Measurements from ENCODE around the gene POLE3. TPM values are rescaled to one million over a fixed set of nuclear protein-coding genes. Genes with fewer than 3 reads are reported as not detected.

The POLE3 gene
- polyA plus RNA-seq, 3 donors, result 36.1 to 113 (median 92.1) TPM

GRCh38 chr9:113436728-113437515, 26.4 kb upstream of the POLE3 start:
- TF ChIP-seq, protein P1, sequence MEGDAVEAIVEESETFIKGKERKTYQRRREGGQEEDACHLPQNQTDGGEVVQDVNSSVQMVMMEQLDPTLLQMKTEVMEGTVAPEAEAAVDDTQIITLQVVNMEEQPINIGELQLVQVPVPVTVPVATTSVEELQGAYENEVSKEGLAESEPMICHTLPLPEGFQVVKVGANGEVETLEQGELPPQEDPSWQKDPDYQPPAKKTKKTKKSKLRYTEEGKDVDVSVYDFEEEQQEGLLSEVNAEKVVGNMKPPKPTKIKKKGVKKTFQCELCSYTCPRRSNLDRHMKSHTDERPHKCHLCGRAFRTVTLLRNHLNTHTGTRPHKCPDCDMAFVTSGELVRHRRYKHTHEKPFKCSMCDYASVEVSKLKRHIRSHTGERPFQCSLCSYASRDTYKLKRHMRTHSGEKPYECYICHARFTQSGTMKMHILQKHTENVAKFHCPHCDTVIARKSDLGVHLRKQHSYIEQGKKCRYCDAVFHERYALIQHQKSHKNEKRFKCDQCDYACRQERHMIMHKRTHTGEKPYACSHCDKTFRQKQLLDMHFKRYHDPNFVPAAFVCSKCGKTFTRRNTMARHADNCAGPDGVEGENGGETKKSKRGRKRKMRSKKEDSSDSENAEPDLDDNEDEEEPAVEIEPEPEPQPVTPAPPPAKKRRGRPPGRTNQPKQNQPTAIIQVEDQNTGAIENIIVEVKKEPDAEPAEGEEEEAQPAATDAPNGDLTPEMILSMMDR (IDR thresholded peaks at IDR 0.05), result no peak
- intact Hi-C loops (cut with micrococcal nuclease), result no loop called here
- Histone ChIP-seq H3K4me1 (ENCODE audit: control insufficient read depth in 1 of 2, insufficient read depth in 2 of 2, low read length in 2 of 2) (no peaks in the 10 kb centered on the region), H3K9ac (ENCODE audit: insufficient read depth, low read length, poor library complexity, severe bottlenecking) (no peak overlapping the region), H4K20me1 (ENCODE audit: insufficient read depth, low read length) (no peaks in the 10 kb centered on the region), H3K4me2 (replicated peaks; ENCODE audit: extremely low read depth, low read length, poor library complexity, severe bottlenecking) (no peak overlapping the region), H3K36me3 (replicated peaks in 1 of 2; ENCODE audit: control insufficient read depth in 1 of 2, insufficient read depth in 2 of 2, low read length in 2 of 2) (no peaks in the 10 kb centered on the region), H2AFZ (ENCODE audit: insufficient read depth, low read depth, low read length, poor library complexity, severe bottlenecking) (no peak overlapping the region), H3K79me2 (ENCODE audit: insufficient read depth, low read length) (no peaks in the 10 kb centered on the region), H3K4me3 (replicated peaks in 1 of 3; ENCODE audit: low read depth in 2 of 3, low read length in 3 of 3) (no peak overlapping the region), H3K9me3 (replicated peaks in 1 of 2; ENCODE audit: control insufficient read depth in 1 of 2, insufficient read depth in 1 of 2, low read length in 2 of 2) (no peaks in the 10 kb centered on the region), H3K27me3 (ENCODE audit: control insufficient read depth in 2 of 2, insufficient read depth in 2 of 2, low read length in 2 of 2) (no peaks in the 10 kb centered on the region), H3K27ac (ENCODE audit: low read depth in 1 of 2, low read length in 2 of 2) (no peak overlapping the region)
- no CpG with 5 or more reads among the region's 4 CpGs for WGBS (ENCODE audit: insufficient coverage)
- Mint-ChIP-seq H3K4me1 (peaks cover 2% of the 10 kb centered on the region), H3K4me3 (no peak overlapping the region), H3K27me3 (ENCODE audit: low read depth in 3 of 3) (peaks cover 0 to 1% (median 0%) of the 10 kb centered on the region in 3 donors), H3K9me3 (peaks cover 0 to 2% (median 0%) of the 10 kb centered on the region in 7 donors), H3K36me3 (no peaks in the 10 kb centered on the region), H3K27ac (no peak overlapping the region)
- no peak for DNase-seq

DNA sequence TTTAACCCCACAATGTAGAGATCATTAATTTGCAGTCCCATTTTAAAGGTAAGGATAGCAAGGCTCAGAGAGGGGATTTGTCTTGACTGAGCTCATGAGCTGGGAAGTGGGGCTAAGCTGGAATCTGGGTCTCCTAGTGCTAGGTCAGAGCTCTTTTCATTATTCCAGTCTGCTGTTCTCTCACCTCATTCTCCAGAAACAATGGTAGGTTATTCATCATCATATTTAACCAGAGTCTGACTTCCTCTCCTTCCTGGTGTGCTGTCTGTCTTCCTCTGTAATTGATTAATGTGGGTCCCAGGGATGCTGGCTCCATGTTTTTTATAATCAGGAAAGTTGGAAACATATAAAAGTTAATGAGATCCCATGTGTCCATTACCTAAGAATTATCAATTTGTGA, 20.7 kb upstream of the POLE3 start:
- H3K27me3 ChIP-seq (ENCODE audit: control insufficient read depth in 2 of 2, insufficient read depth in 2 of 2, low read length in 2 of 2), result no peaks in the 10 kb centered on the region
- Mint-ChIP-seq H3K4me3 (no peak overlapping the region), H3K27ac (no peak overlapping the region), H3K9me3 (peaks cover 0 to 2% (median 0%) of the 10 kb centered on the region in 7 donors), H3K4me1 (peaks cover 9% of the 10 kb centered on the region), H3K27me3 (ENCODE audit: low read depth in 3 of 3) (peaks cover 0 to 3% (median 0%) of the 10 kb centered on the region in 3 donors), H3K36me3 (no peaks in the 10 kb centered on the region)
- peaks cover 0 to 8% of the 10 kb centered on the region in 2 donors for H3K4me1 ChIP-seq (ENCODE audit: control insufficient read depth in 1 of 2, insufficient read depth in 2 of 2, low read length in 2 of 2)
- no peaks in the 10 kb centered on the region for H3K9me3 ChIP-seq (replicated peaks in 1 of 2; ENCODE audit: control insufficient read depth in 1 of 2, insufficient read depth in 1 of 2, low read length in 2 of 2)
- DNase-seq, result no peak
- H2AFZ ChIP-seq (ENCODE audit: insufficient read depth, low read depth, low read length, poor library complexity, severe bottlenecking), result no peak overlapping the region
- H4K20me1 ChIP-seq (ENCODE audit: insufficient read depth, low read length), result no peaks in the 10 kb centered on the region
- H3K4me2 ChIP-seq (replicated peaks; ENCODE audit: extremely low read depth, low read length, poor library complexity, severe bottlenecking), result no peak overlapping the region
- H3K79me2 ChIP-seq (ENCODE audit: insufficient read depth, low read length), result no peaks in the 10 kb centered on the region
- TF ChIP-seq, protein P1 (IDR thresholded peaks at IDR 0.05), result no peak
- H3K4me3 ChIP-seq (replicated peaks in 1 of 3; ENCODE audit: low read depth in 2 of 3, low read length in 3 of 3), result no peak overlapping the region
- no peaks in the 10 kb centered on the region for H3K36me3 ChIP-seq (replicated peaks in 1 of 2; ENCODE audit: control insufficient read depth in 1 of 2, insufficient read depth in 2 of 2, low read length in 2 of 2)
- intact Hi-C loops (cut with micrococcal nuclease), result no loop called here
- H3K9ac ChIP-seq (ENCODE audit: insufficient read depth, low read length, poor library complexity, severe bottlenecking), result no peak overlapping the region
- no peak overlapping the region for H3K27ac ChIP-seq (ENCODE audit: low read depth in 1 of 2, low read length in 2 of 2)
